Activated T-cell treated with anti-CD3 and anti-CD28 coated beads, Interleukin-2, amount 50 U/mL, for 72 hours (primary cell): ENCODE results near the gene DNAAF8. TPM values are rescaled to one million over a fixed set of nuclear protein-coding genes. Genes with fewer than 3 reads are reported as not detected.

ENCODE experiments used
- ATAC-seq, 2 donors: fragments of 150-1000 bp; cut with Tn5 transposase; replicated peaks in 1 of 2; 2 replicates each; pipeline ENCODE4 v1.10.0; 2021; ENCODE audit warnings: moderate library complexity in 2 of 2, mild to moderate bottlenecking in 1 of 2
- DNase-seq, 2 donors: peaks; one replicate each; pipeline ENCODE4 v3.0.0; 2021 to 2022; ENCODE audit warnings: mixed read lengths in 1 of 2
- H3K27ac Mint-ChIP-seq: one replicate; pipeline ENCODE4 v1.8.0; 2022; ENCODE audit warnings: mild to moderate bottlenecking, moderate library complexity, mixed read lengths
- H3K27me3 Mint-ChIP-seq: one replicate; pipeline ENCODE4 v1.8.0; 2022; ENCODE audit warnings: low read depth, mixed read lengths
- H3K36me3 Mint-ChIP-seq, 2 donors: one replicate each; pipeline ENCODE4 v1.8.0; 2022; ENCODE audit warnings: mixed read lengths in 2 of 2, mild to moderate bottlenecking in 1 of 2; ENCODE audit not compliant: insufficient read depth in 2 of 2
- H3K4me1 Mint-ChIP-seq: one replicate; pipeline ENCODE4 v1.8.0; 2022; ENCODE audit warnings: low read depth, mixed read lengths
- H3K4me3 Mint-ChIP-seq, 2 donors: one replicate each; pipeline ENCODE4 v1.8.0; 2022; ENCODE audit warnings: mild to moderate bottlenecking in 2 of 2, mixed read lengths in 2 of 2, moderate library complexity in 2 of 2
- H3K9me3 Mint-ChIP-seq, 2 donors: one replicate each; pipeline ENCODE4 v1.8.0; 2022; ENCODE audit warnings: mixed read lengths in 2 of 2
- total RNA-seq, 2 donors: library from RNA; stranded (reverse); gene quantifications; one replicate each; pipeline ENCODE4 v1.2.3, GENCODE V29; 2022

The DNAAF8 gene
- total RNA-seq, 2 donors from 2014 or later = 0.48 TPM; not detected in 1

DNA sequence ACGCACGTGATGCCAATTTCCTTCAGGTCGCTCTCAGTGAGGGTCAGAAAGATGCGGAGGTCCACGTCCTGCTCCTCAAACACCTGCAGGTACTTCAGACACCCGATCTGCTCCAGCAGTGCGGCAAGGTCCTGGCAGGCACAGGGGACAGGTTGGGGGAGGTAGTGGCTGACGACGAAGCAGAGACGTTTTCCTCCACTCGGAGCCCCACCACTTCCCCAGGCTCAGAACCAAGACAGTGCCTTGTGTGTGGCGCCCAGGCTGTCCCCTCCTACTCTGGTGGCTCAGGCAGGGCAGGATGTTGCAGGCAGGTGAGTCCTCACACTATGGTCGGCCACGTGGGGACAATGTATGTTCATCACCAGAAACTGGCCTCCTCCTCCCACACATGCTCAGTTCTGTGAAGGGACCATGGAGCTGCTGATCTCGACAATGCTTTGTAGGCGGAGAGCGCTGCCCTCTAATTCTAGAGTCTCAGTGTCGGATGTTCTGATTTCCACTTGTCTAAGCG lies 35.2 kb upstream of the DNAAF8 start:
- H3K27ac Mint-ChIP-seq = no peak overlapping the region
- H3K27me3 Mint-ChIP-seq = no peaks in the 10 kb centered on the region
- H3K4me1 Mint-ChIP-seq = peaks cover 22% of the 10 kb centered on the region
- DNase-seq = no peak
- no peak overlapping the region for H3K4me3 Mint-ChIP-seq
- H3K36me3 Mint-ChIP-seq = peaks cover 0 to 4% of the 10 kb centered on the region in 2 donors
- H3K9me3 Mint-ChIP-seq = no peaks in the 10 kb centered on the region
- ATAC-seq = no peak

DNA sequence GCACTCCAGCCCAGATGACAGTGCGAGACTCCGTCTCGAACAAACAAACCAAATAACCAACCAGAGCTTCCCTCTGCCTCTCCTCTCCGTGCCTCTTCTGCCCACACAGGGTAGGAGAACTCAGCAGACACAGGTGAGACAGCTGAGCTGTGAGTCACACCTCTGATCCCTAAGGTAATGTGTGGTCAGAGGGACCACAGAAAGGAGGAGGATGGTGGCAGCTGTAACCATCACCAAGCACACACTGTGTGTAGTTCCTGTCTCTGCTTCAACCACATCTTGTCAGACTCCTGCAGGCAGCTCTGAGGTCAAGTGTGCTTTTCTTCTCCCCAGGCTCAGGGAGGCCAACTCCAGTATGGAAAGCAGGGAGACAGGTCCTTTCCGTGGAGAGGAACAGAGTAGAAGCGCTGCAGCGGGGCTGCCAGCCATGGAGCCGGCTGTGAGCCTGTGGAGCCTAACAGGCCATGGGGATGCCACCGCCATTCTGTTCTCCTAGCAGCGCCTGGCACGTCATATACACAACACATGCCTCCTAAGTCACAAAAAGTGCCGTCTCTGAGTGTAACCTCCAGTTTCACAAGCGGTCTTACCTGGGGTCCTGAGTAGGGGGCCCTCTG lies 33.8 kb upstream of the DNAAF8 start:
- Mint-ChIP-seq H3K4me1 (peaks cover 19% of the 10 kb centered on the region), H3K27ac (no peak overlapping the region), H3K9me3 (no peaks in the 10 kb centered on the region), H3K4me3 (no peak overlapping the region), H3K36me3 (peaks cover 0 to 4% of the 10 kb centered on the region in 2 donors), H3K27me3 (no peaks in the 10 kb centered on the region)
- DNase-seq (peak in 1 of 2 donors; percentile 48), ATAC-seq (peak; percentile 78 to 81)

DNA sequence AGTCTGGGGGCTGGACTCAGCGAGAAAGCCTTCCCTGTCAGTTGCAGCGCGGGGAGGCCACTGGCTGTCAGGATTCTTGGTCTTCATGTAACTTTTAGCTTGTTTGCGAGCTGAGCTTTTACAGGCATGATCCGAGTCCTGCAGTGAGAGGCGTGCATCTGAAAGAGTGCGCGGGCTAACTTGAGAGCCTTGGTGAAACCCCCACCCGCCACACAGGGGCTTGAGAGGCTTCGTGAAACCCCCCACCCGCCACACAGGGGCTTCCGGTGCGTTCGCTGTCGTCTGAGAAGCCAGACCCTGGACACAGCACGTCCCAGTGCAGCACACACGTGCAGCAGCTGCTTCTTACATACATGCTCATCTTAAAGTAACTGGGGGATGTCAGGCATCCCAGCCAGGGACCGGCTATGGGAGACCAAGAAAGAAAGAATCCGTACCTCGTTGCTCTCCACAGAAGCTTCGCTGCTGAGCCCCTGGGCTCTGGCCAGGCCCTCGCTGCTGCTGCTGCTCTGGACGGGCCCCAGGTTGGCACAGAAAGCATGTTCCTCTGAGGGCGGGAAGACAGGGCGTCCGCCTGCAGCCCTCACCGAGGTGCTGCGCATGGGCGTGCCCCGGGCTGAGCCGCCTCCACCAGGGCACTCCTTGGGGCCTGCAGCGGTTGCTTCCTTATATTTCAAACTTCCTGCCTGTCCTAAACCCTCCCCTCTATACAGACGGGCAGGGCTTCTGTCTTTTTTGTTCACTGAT lies 33.2 kb upstream of the DNAAF8 start:
- peaks cover 0 to 4% of the 10 kb centered on the region in 2 donors for H3K36me3 Mint-ChIP-seq
- no peak for DNase-seq
- H3K27me3 Mint-ChIP-seq = no peaks in the 10 kb centered on the region
- no peak for ATAC-seq
- H3K4me3 Mint-ChIP-seq = no peak overlapping the region
- no peaks in the 10 kb centered on the region for H3K9me3 Mint-ChIP-seq
- no peak overlapping the region for H3K27ac Mint-ChIP-seq
- H3K4me1 Mint-ChIP-seq = peaks cover 16% of the 10 kb centered on the region

DNA sequence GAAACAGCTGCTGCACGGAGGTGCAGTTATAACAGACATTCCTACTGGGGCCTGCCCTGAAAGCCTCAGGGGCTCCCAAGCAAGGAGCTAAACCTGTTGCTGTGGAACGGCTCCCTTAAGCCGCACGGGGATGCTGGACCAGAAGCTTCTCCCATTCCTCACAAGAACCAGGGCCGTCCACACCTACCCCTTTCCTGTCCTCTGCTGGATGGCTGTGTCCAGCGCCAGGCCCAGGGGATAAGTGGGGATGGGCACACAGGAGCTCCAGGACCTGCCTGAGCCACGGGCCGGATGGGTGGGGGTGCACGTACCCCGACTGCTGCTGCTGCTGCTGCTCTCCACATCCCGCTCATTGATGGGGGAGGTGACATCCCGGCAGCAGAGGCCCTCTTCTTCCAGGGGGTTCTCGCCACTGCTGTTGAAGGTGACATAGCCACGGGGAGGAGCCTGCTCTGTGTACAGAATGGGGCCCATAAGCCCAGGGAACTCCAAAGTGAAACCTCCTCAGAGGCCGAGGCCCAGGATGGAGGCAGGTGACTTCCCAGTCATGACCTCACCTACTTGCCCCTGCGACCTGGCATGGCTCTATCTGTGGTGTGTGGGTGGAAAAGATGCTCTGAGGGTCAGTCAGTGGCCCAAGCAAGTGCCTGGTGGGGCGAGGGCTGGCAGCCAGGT lies 32.4 kb upstream of the DNAAF8 start:
- H3K9me3 Mint-ChIP-seq = no peaks in the 10 kb centered on the region
- no peak for ATAC-seq
- peaks cover 16% of the 10 kb centered on the region for H3K4me1 Mint-ChIP-seq
- peak overlapping the region; percentile 33 for H3K27ac Mint-ChIP-seq
- H3K27me3 Mint-ChIP-seq = no peaks in the 10 kb centered on the region
- peaks cover 2 to 6% of the 10 kb centered on the region in 2 donors for H3K36me3 Mint-ChIP-seq
- no peak overlapping the region for H3K4me3 Mint-ChIP-seq
- no peak for DNase-seq

DNA sequence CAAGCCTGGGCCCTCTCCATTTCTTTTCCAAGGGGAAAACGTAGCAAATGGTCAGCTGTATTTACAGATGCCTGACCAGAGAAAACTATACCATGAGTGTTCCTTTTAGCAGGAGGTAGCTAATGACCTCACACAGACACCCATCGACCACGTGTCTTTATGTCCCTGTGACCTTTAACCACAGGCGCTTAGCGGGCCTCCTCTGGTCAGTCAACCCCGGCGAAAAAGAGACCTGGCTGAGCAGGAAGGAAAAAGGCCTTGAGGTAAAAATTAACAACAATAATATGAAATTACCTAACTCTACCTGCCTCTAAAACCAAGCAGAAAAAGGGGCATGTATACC lies 31.9 kb upstream of the DNAAF8 start:
- Mint-ChIP-seq H3K27ac (peak overlapping the region; percentile 33), H3K4me3 (no peak overlapping the region)

DNA sequence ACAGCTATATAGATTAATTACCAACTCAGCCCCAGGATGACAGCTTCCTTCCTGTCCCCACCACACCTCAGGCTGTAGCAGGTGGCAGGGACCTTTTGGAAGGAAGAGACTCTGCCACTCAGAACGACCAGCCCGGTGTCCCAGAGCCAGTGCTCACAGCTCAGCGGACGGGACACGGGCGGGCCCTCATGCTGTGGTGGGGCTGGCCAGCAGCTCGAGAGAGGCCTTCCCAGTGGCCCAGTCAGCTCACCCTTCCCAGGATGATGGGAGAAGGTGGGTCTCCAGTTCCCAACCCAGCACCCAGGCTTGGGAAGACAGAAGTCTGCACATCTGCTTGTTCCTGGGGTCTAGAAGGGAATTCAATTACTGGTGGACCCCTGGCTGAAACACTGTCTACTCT lies 30.4 kb upstream of the DNAAF8 start:
- Mint-ChIP-seq H3K9me3 (no peaks in the 10 kb centered on the region), H3K27me3 (no peaks in the 10 kb centered on the region), H3K4me1 (peaks cover 16% of the 10 kb centered on the region), H3K4me3 (no peak overlapping the region), H3K27ac (no peak overlapping the region), H3K36me3 (peaks cover 3 to 10% of the 10 kb centered on the region in 2 donors)
- no peak for DNase-seq
- ATAC-seq = no peak

More for the DNA sequence above, 31.9 kb upstream of the DNAAF8 start:
- Mint-ChIP-seq H3K9me3 (no peaks in the 10 kb centered on the region), H3K36me3 (peaks cover 3 to 8% of the 10 kb centered on the region in 2 donors), H3K4me1 (peaks cover 16% of the 10 kb centered on the region), H3K27me3 (no peaks in the 10 kb centered on the region)
- DNase-seq = no peak
- ATAC-seq = no peak

DNA sequence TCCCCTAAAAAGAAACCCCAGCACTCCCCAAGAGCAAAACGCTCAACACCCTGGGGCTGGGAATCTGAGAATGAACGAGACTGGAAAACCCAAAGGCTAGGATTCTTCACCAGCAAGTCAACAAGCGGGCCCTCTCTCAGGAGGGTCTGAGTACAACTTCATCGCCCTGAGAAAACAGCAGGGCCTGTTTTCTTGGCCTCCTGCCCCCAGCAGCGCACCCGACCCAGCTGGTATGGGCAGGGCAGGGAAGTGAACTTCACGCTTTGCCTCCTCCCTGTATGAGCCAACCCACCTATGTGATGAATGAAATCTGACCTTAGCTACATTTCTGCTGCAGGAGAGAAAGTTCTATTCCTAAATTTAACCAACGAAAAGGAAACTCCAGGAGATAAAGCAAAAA lies 29.8 kb upstream of the DNAAF8 start:
- no peaks in the 10 kb centered on the region for H3K9me3 Mint-ChIP-seq
- no peak for DNase-seq

DNA sequence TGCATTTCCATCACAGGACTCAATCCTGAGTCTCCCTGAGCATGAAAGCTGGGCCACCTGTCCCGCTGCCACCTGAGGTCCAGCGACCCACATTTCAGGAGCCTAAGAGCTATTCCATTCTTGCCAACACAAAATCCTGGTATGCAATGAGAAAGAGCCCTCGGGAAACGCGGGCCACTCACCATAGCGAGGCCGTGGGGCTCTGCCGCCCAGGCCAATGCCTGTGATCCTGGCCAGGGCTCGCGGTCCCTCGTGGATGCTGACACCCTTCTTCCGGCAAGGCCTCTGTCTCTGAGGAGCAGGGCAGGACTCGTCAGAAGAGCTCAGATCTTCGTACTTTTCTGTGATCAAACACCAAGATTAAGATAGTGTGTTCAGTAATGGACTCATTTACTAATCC lies 29.4 kb upstream of the DNAAF8 start:
- no peaks in the 10 kb centered on the region for H3K27me3 Mint-ChIP-seq
- no peak overlapping the region for H3K4me3 Mint-ChIP-seq
- peaks cover 3 to 12% of the 10 kb centered on the region in 2 donors for H3K36me3 Mint-ChIP-seq
- no peaks in the 10 kb centered on the region for H3K9me3 Mint-ChIP-seq
- H3K27ac Mint-ChIP-seq = no peak overlapping the region
- no peak for ATAC-seq
- no peak for DNase-seq
- H3K4me1 Mint-ChIP-seq = peaks cover 9% of the 10 kb centered on the region

More for the DNA sequence above, 29.8 kb upstream of the DNAAF8 start:
- peaks cover 3 to 12% of the 10 kb centered on the region in 2 donors for H3K36me3 Mint-ChIP-seq
- H3K4me3 Mint-ChIP-seq = no peak overlapping the region
- no peak overlapping the region for H3K27ac Mint-ChIP-seq
- H3K4me1 Mint-ChIP-seq = peaks cover 13% of the 10 kb centered on the region
- no peak for ATAC-seq
- H3K27me3 Mint-ChIP-seq = no peaks in the 10 kb centered on the region

DNA sequence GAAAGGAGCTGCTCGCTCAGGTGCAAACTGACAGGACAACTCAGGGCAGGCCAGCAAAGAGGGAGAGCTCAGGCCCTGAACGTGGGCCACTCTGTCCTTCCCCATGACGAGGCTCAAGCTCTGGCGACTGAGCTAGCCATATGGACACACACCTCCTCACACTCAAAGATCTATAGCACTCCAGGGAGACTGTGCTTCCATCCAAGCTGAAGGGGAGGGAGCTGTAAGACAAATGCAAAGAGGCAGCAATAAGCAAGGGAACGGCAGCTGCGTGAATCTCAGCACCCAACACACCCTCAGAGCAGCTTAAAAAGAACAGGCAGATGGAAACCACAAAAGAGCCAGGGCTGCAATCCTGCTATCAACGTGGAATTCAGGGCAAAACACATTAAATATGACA lies 27.5 kb upstream of the DNAAF8 start:
- Mint-ChIP-seq H3K4me3 (no peak overlapping the region), H3K27ac (no peak overlapping the region), H3K36me3 (peaks cover 3 to 12% of the 10 kb centered on the region in 2 donors), H3K9me3 (no peaks in the 10 kb centered on the region), H3K4me1 (no peaks in the 10 kb centered on the region), H3K27me3 (no peaks in the 10 kb centered on the region)
- DNase-seq (no peak), ATAC-seq (no peak)

DNA sequence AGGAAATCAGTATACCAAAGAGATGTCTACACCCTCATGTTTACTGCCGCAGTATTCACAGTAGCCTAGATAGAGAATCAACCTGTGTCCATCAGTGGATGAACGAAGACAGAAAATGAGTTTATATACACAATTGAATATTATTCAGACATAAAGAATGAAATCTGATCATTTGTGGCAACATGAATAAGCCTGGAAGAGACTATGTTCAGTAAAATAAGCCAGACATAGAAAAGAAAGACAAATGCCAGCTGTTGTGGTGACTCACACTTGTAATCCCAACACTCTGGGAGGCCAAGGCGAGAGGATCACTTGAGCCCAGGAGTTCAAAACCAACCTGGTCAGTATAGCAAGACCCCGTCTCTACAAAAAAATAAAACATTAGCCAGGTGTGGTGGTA lies 24.9 kb upstream of the DNAAF8 start:
- no peak for ATAC-seq
- Mint-ChIP-seq H3K4me3 (no peak overlapping the region), H3K4me1 (no peaks in the 10 kb centered on the region), H3K36me3 (peaks cover 3 to 15% of the 10 kb centered on the region in 2 donors), H3K27me3 (no peaks in the 10 kb centered on the region), H3K27ac (no peak overlapping the region), H3K9me3 (no peaks in the 10 kb centered on the region)
- no peak for DNase-seq

DNA sequence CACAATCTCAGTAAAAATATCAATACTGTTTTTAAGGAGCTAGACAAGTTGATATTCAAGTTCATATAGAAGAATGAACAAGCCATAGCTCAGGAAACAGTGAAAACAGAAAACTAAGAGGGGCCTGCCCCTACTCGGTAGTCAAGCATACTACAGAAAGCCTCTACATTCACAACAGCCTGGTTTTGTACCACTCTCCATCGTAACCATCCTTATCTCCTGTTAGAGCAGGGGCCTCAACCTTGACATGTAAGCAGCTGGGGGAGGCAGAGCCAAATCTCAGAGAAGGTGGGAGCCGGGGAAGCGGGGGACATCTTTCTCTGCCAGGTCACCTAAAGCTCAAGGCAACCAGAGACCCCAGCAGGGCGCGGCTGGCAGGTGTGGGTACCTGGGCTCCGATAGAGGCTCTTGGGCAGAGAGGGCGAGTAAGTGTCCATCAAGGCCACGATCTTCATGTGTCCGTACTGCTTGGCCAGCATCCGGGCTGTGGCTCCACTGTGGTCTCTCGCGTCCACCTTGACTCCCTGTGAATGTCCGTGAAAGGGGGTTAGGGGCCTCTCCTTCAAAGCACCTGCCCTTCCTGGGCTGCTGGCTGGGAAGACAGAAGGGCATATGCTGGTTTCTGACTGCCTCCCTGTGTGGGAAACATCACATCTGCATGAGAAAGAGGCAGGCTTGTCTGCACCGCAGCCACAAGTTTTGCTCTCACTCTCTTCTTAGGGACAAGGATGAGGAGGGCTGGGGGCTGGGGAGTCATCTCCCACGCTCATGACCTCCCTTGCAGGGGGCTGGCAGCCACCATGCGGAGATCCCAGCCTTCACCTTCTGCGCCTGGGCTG lies 20.5 kb upstream of the DNAAF8 start:
- Mint-ChIP-seq H3K9me3 (no peaks in the 10 kb centered on the region), H3K36me3 (peaks cover 0 to 8% of the 10 kb centered on the region in 2 donors), H3K27ac (no peak overlapping the region), H3K4me3 (no peak overlapping the region), H3K27me3 (no peaks in the 10 kb centered on the region), H3K4me1 (no peaks in the 10 kb centered on the region)
- DNase-seq = no peak
- no peak for ATAC-seq

DNA sequence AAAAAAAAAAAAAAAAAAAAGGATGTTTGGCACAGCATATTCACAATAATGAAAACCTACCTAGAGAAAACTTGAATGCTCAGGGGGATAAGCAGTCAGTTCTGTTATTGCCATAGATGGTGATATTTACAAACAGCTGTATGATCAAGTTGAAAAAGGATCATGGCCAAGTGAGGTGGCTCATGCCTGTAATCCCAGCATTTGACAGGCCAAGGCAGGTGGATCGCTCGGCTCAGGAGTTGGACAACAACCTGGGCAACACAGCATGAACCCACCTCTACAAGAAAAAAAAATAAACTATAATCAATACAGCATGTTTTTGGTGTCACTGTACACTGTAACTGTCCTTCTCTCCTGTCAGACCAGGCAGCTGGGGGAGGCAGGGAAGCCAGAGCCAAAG lies 19.3 kb upstream of the DNAAF8 start:
- ATAC-seq = no peak
- Mint-ChIP-seq H3K9me3 (no peaks in the 10 kb centered on the region), H3K27me3 (no peaks in the 10 kb centered on the region), H3K4me1 (no peaks in the 10 kb centered on the region), H3K36me3 (peaks cover 0 to 3% of the 10 kb centered on the region in 2 donors), H3K4me3 (no peak overlapping the region), H3K27ac (no peak overlapping the region)
- DNase-seq = no peak
